ENCODE measurements around the gene CTRL. TPM values are rescaled to one million over a fixed set of nuclear protein-coding genes. Genes with fewer than 3 reads are reported as not detected.
"Not testable (repeated sequence)": the region's sequence is repeated elsewhere in the genome, so short reads cannot be mapped to it uniquely, and the experiment has no call there.

Gene CTRL
- total RNA-seq, 2 experiments from 2014 or later = 4.0 to 5.9 TPM

DNA sequence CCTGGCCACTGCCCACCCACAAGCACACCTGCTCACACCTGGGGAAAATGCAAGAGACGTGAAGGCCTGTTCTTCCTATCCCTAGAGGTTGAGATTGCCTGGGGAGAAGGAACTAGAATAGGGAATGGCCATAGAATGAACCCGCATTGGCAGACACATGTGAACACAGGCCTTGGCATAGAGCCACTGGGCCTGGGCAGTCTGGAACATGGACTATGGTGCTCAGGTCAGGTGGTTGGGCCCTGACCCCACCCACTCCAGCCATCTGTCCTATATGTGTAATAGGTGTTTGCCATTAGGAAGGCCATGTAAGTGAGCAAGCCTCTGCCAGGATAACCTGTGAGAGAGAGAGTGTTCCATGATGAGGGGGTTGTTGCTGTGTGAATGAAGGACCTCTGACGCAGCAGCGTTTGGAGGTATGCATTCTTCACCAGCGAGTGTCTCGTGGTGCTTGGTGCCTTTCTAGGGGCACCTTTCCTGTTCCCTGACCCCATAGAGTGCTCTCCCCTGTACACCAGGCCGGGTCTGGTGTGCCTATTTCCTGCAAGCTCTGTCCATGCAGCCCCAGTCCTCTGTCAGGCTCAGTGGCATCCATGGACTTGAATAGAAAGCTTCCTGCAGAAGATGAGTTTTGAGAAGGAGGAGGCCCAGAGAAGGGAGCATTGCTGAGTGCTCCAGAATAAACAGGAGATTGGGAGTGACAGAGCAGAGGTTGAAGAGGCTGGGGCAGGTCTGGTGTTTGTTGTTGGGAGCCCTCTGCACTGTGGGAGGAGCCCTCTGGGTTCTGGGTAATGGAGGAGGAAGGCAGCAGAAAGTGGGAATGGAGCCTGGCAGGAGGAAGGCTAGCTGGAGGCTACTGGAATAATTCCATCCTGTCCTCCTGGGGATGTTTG is 15.6 kb downstream of the CTRL start:
- ChIA-PET CTCF (ENCODE audit: unreplicated experiment) (no interaction called here), POLR2A (interaction anchor here (0.6 kb wide), 1 partner anchor 20 kb away, joined by 3 read pairs; no protein-coding TSS in a partner anchor)
- no peak overlapping the region for H2AFZ ChIP-seq (ENCODE audit: low read length)
- BruUV-seq (replicated peaks) = no TSS peak
- H3K4me3 ChIP-seq (ENCODE audit: low read depth, low read length, poor library complexity, severe bottlenecking) = no peak overlapping the region
- no peak for TF ChIP-seq EZH2phosphoT487 (IDR thresholded peaks at IDR 0.05; ENCODE audit: borderline replicate concordance, low read depth, low read length)
- TF ChIP-seq, protein P1, sequence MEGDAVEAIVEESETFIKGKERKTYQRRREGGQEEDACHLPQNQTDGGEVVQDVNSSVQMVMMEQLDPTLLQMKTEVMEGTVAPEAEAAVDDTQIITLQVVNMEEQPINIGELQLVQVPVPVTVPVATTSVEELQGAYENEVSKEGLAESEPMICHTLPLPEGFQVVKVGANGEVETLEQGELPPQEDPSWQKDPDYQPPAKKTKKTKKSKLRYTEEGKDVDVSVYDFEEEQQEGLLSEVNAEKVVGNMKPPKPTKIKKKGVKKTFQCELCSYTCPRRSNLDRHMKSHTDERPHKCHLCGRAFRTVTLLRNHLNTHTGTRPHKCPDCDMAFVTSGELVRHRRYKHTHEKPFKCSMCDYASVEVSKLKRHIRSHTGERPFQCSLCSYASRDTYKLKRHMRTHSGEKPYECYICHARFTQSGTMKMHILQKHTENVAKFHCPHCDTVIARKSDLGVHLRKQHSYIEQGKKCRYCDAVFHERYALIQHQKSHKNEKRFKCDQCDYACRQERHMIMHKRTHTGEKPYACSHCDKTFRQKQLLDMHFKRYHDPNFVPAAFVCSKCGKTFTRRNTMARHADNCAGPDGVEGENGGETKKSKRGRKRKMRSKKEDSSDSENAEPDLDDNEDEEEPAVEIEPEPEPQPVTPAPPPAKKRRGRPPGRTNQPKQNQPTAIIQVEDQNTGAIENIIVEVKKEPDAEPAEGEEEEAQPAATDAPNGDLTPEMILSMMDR (conservative IDR thresholded peaks at IDR 0.05; ENCODE audit: low read length) = no peak
- intact Hi-C loops (cut with micrococcal nuclease; ENCODE audit: unreplicated experiment) = no loop called here
- H3K9me3 ChIP-seq (ENCODE audit: low read length) = no peaks in the 10 kb centered on the region
- no peaks in the 10 kb centered on the region for H3K79me2 ChIP-seq (ENCODE audit: insufficient read depth, low read depth, low read length)
- H3K4me2 ChIP-seq (ENCODE audit: low read length) = no peak overlapping the region
- H3K4me1 ChIP-seq (ENCODE audit: insufficient read depth, low read length, poor library complexity, severe bottlenecking) = no peaks in the 10 kb centered on the region
- H4K20me1 ChIP-seq (ENCODE audit: insufficient read depth, low read length) = no peaks in the 10 kb centered on the region
- DNase-seq (ENCODE audit: low spot score) = no peak
- no peaks in the 10 kb centered on the region for H3K9me2 ChIP-seq (ENCODE audit: insufficient read depth, low read length)
- peaks cover 5% of the 10 kb centered on the region; the same call in 1 of the 2 replicates for H3K36me3 ChIP-seq (ENCODE audit: insufficient read depth, low read length)
- no peak overlapping the region for H3K27ac ChIP-seq (ENCODE audit: low read depth, low read length, poor library complexity, severe bottlenecking)

DNA sequence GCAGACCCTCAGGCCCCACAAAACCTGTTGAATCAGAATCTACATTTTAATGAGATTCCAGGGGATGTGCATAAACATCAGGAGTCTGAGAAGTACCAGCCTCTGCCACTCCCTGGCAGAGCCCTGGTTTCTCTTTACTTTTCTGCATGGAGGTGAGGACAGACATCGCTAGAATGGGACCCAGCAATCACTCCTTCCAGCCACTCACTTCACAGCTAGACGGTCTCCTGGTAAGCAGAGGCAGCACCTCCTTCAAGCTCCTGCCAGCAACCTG is 16.2 kb downstream of the CTRL start:
- H3K36me3 ChIP-seq (ENCODE audit: insufficient read depth, low read length); H3K79me2 ChIP-seq (ENCODE audit: insufficient read depth, low read depth, low read length); DNase-seq (ENCODE audit: low spot score); H3K4me1 ChIP-seq (ENCODE audit: insufficient read depth, low read length, poor library complexity, severe bottlenecking); BruUV-seq (replicated peaks); H3K27ac ChIP-seq (ENCODE audit: low read depth, low read length, poor library complexity, severe bottlenecking); POLR2A ChIA-PET; H3K4me3 ChIP-seq (ENCODE audit: low read depth, low read length, poor library complexity, severe bottlenecking); H2AFZ ChIP-seq (ENCODE audit: low read length); CTCF ChIA-PET (ENCODE audit: unreplicated experiment); H4K20me1 ChIP-seq (ENCODE audit: insufficient read depth, low read length); H3K9me3 ChIP-seq (ENCODE audit: low read length); intact Hi-C loops (cut with micrococcal nuclease; ENCODE audit: unreplicated experiment); H3K9me2 ChIP-seq (ENCODE audit: insufficient read depth, low read length); H3K4me2 ChIP-seq (ENCODE audit: low read length): not testable (repeated sequence)

DNA sequence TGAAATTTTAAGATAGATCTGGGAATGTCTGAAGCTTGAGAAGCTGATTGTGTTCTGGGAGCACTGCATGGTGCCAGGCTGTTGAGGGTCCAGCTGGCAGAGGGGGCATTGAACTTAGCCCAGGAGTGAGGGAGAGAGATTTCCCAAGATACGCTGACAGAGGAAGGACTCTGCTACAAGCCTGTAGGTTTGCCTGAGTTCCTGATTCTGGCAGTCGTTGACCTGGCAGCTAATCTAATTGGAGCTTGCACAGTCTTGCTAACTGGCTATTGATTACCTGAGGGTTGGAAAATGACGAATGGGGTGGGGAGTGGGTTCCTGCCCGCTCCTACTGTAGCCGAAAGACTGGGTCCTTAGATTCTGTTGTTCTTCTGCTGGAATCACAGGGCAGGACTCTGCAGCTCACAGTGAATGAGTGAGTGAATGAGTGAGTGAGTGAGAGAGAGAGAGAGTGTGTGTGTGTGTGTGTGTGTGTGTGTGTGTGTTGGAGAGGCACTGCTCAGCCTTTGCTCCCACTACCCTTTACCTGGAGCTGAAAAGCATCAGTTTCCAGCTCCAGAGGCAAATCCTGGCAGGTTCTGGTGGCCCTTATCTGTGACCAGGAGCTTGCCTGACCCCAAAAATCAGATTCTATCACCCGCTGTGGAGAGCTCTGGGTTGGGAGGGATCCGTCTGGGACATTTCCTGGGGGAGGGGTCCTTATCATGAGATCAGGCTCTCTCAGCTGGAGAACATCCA is 16.7 kb downstream of the CTRL start:
- ChIA-PET POLR2A (no interaction called here), CTCF (ENCODE audit: unreplicated experiment) (no interaction called here)
- DNase-seq (ENCODE audit: low spot score) = no peak
- no peak overlapping the region for H3K4me3 ChIP-seq (ENCODE audit: low read depth, low read length, poor library complexity, severe bottlenecking)
- no peaks in the 10 kb centered on the region for H4K20me1 ChIP-seq (ENCODE audit: insufficient read depth, low read length)
- intact Hi-C loops (cut with micrococcal nuclease; ENCODE audit: unreplicated experiment) = no loop called here
- H3K9me2 ChIP-seq (ENCODE audit: insufficient read depth, low read length) = no peaks in the 10 kb centered on the region
- no peak overlapping the region for H2AFZ ChIP-seq (ENCODE audit: low read length)
- H3K36me3 ChIP-seq (ENCODE audit: insufficient read depth, low read length) = peaks cover 9% of the 10 kb centered on the region; the same call in 1 of the 2 replicates
- no peak overlapping the region for H3K27ac ChIP-seq (ENCODE audit: low read depth, low read length, poor library complexity, severe bottlenecking)
- H3K4me2 ChIP-seq (ENCODE audit: low read length) = no peak overlapping the region
- no TSS peak for BruUV-seq (replicated peaks)
- H3K79me2 ChIP-seq (ENCODE audit: insufficient read depth, low read depth, low read length) = no peaks in the 10 kb centered on the region
- H3K4me1 ChIP-seq (ENCODE audit: insufficient read depth, low read length, poor library complexity, severe bottlenecking) = peaks cover 2% of the 10 kb centered on the region
- TF ChIP-seq EZH2phosphoT487 (IDR thresholded peaks at IDR 0.05; ENCODE audit: borderline replicate concordance, low read depth, low read length) = no peak
- TF ChIP-seq, protein P1 (conservative IDR thresholded peaks at IDR 0.05; ENCODE audit: low read length) = no peak
- H3K9me3 ChIP-seq (ENCODE audit: low read length) = no peaks in the 10 kb centered on the region
